Activated CD4-positive, alpha-beta memory T cell treated with anti-CD3 and anti-CD28 coated beads for 36 hours (primary cell): ENCODE results near the gene PMP22. TPM values are rescaled to one million over a fixed set of nuclear protein-coding genes. Genes with fewer than 3 reads are reported as not detected.

Experiments
- CTCF ChIA-PET: fragments of 350-600 bp; sonication (Branson Sonifier 250); formaldehyde crosslinking; loops from one replicate; lab custom pipeline; 2021; ENCODE audit warnings: antibody characterized with exemption, inconsistent platforms; lab: Charles Lee
- POLR2A ChIA-PET: fragments of 350-600 bp; sonication (Branson Sonifier 250); formaldehyde crosslinking; loops from one replicate; lab custom pipeline; 2021; ENCODE audit warnings: antibody characterized with exemption; lab: Charles Lee
- DNase-seq: peaks from one replicate; pipeline ENCODE4 v3.0.0-alpha.2; 2020
- H3K27ac Mint-ChIP-seq: one replicate; pipeline ENCODE4 v1.8.0; 2021; ENCODE audit warnings: mixed read lengths
- H3K27me3 Mint-ChIP-seq: one replicate; pipeline ENCODE4 v1.8.0; 2021; ENCODE audit warnings: mixed read lengths
- H3K36me3 Mint-ChIP-seq: one replicate; pipeline ENCODE4 v1.8.0; 2021; ENCODE audit warnings: mixed read lengths
- H3K4me1 Mint-ChIP-seq: one replicate; pipeline ENCODE4 v1.8.0; 2021; ENCODE audit warnings: low read depth, mixed read lengths
- H3K4me3 Mint-ChIP-seq: one replicate; pipeline ENCODE4 v1.8.0; 2021; ENCODE audit warnings: mild to moderate bottlenecking, mixed read lengths
- H3K9me3 Mint-ChIP-seq: one replicate; pipeline ENCODE4 v1.8.0; 2021; ENCODE audit warnings: mixed read lengths
- intact Hi-C: fragments of 100-400 bp; cut with micrococcal nuclease; formaldehyde crosslinking; loops from one replicate; pipeline ENCODE4 v1.15.1; 2023
- microRNA-seq: library from miRNA; unstranded; fragments of <30 nt; microRNA quantifications from one replicate; pipeline ENCODE4 v1.2.0, GENCODE V29; 2022; ENCODE audit warnings: borderline number of aligned reads, borderline microRNAs expressed, borderline replicate concordance
- total RNA-seq, 2 experiments: library from RNA; stranded (reverse); gene quantifications; one replicate each; pipeline ENCODE4 v1.2.3, GENCODE V29; 2021

Gene PMP22
- total RNA-seq, 2 experiments from 2014 or later = not detected

DNA sequence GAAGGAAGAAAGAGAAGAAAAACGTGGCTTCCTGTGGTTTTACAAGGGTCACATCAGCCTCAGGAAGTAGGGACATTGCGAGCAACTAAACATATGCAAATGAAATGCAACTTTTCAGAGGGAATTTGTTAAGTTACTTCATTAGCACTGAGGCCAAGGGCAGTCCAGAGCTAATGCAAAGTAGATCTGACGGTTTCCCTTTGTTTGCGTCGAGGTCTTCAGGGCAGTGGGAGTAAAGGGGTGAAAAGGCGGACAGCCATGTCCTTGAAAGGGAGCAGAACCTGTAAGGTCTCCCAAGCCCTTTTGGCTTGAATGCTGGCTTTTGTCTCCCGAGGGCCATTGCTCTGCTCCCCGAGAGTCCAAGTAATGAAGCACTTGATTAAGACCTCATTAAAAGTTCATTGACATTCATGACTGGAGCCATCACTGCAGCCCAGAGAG, 85.0 kb downstream of the PMP22 start:
- DNase-seq = no peak
- H3K4me3 Mint-ChIP-seq = no peak overlapping the region
- no peaks in the 10 kb centered on the region for H3K4me1 Mint-ChIP-seq
- peaks cover 12% of the 10 kb centered on the region for H3K27me3 Mint-ChIP-seq
- H3K9me3 Mint-ChIP-seq = no peaks in the 10 kb centered on the region
- H3K36me3 Mint-ChIP-seq = no peaks in the 10 kb centered on the region
- CTCF ChIA-PET = no interaction called here
- POLR2A ChIA-PET = no interaction called here
- no peak overlapping the region for H3K27ac Mint-ChIP-seq
- intact Hi-C loops = no loop called here

Small RNA genes within 50 kb of the gene (microRNA-seq; reads per million reads assigned to microRNA genes)
- gene MIR4731 = not detected

Other genes starting within 250 kb of the PMP22 start
- under 1 TPM in 1 of 2 experiments, not detected in 1; 0.33 TPM for gene TEKT3, start 76.3 kb upstream of the PMP22 start, total RNA-seq
- 1 to 10 TPM; 5.7 to 6.8 TPM for gene CDRT4, start 202.3 kb upstream of the PMP22 start, total RNA-seq